Measurements from ENCODE around the gene SFRP2.

- TF ChIP-seq CTCF (IDR thresholded peaks at IDR 0.05; ENCODE audit: low read depth, low read length, missing input control): no peak
- no peak for TF ChIP-seq YY1 (IDR thresholded peaks at IDR 0.05)
Measured at GRCh38 chr4:153787575-153787974, 1.3 kb downstream of the SFRP2 start.
